Activated naive CD8-positive, alpha-beta T cell treated with anti-CD3 and anti-CD28 coated beads, Interleukin-2, amount 50 U/mL, for 24 hours (primary cell): ENCODE results near the gene NAV3.

Experiments used
- ATAC-seq: fragments of 150-1000 bp; cut with Tn5 transposase; one replicate; pipeline ENCODE4 v1.10.0; 2021
- DNase-seq: peaks from one replicate; pipeline ENCODE4 v3.0.0; 2021
- H3K27ac Mint-ChIP-seq: one replicate; pipeline ENCODE4 v1.8.0; 2021; ENCODE audit warnings: mild to moderate bottlenecking, mixed read lengths
- H3K27me3 Mint-ChIP-seq: one replicate; pipeline ENCODE4 v1.8.0; 2021; ENCODE audit warnings: mixed read lengths
- H3K36me3 Mint-ChIP-seq: one replicate; pipeline ENCODE4 v1.8.0; 2021; ENCODE audit warnings: low read depth, mixed read lengths
- H3K4me1 Mint-ChIP-seq: one replicate; pipeline ENCODE4 v1.8.0; 2021; ENCODE audit warnings: mixed read lengths
- H3K4me3 Mint-ChIP-seq: one replicate; pipeline ENCODE4 v1.8.0; 2021; ENCODE audit warnings: mild to moderate bottlenecking, moderate library complexity, mixed read lengths
- H3K9me3 Mint-ChIP-seq: one replicate; pipeline ENCODE4 v1.8.0; 2021; ENCODE audit warnings: mixed read lengths

Gene NAV3

GRCh38 chr12:77821699-77822203 is 8.9 kb upstream of the NAV3 start:
- Mint-ChIP-seq H3K4me1 (no peaks in the 10 kb centered on the region), H3K9me3 (peaks cover 4% of the 10 kb centered on the region), H3K36me3 (no peaks in the 10 kb centered on the region), H3K27me3 (no peaks in the 10 kb centered on the region), H3K27ac (no peak overlapping the region), H3K4me3 (no peak overlapping the region)
- no peak for DNase-seq
- ATAC-seq: no peak

- Mint-ChIP-seq H3K27me3 (no peaks in the 10 kb centered on the region), H3K4me1 (no peaks in the 10 kb centered on the region), H3K9me3 (no peaks in the 10 kb centered on the region), H3K27ac (no peak overlapping the region), H3K36me3 (no peaks in the 10 kb centered on the region), H3K4me3 (no peak overlapping the region)
- ATAC-seq (no peak), DNase-seq (no peak)
Measured at GRCh38 chr12:77833329-77833728, 2.6 kb downstream of the NAV3 start.

- H3K4me1 Mint-ChIP-seq: no peaks in the 10 kb centered on the region
- no peaks in the 10 kb centered on the region for H3K27me3 Mint-ChIP-seq
- H3K9me3 Mint-ChIP-seq: no peaks in the 10 kb centered on the region
- no peak overlapping the region for H3K4me3 Mint-ChIP-seq
- H3K36me3 Mint-ChIP-seq: no peaks in the 10 kb centered on the region
- ATAC-seq (no peak), DNase-seq (no peak)
- no peak overlapping the region for H3K27ac Mint-ChIP-seq
Measured at GRCh38 chr12:77834618-77835017, 3.9 kb downstream of the NAV3 start.

DNA sequence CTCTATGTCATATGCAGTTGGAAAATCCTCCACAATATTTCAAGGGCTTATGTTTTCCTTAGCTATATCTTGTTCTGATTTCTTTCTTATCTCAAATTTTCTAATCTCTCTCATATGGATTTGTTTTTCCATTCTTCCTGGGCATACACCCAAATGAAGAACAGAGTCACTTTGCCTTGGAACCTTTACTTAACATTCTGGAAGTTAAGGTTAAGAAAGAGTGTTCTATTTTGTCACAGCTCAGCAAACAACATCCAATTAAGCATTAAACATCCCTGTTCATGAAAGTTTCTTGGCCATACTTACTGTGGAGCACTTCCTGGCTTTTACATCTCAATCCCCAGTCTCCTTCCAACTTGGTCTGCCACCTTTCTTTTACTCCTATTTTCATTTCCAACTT is 5.3 kb downstream of the NAV3 start:
- H3K27me3 Mint-ChIP-seq: no peaks in the 10 kb centered on the region
- no peak overlapping the region for H3K27ac Mint-ChIP-seq
- no peak for ATAC-seq
- no peak overlapping the region for H3K4me3 Mint-ChIP-seq
- H3K4me1 Mint-ChIP-seq: no peaks in the 10 kb centered on the region
- no peaks in the 10 kb centered on the region for H3K36me3 Mint-ChIP-seq
- H3K9me3 Mint-ChIP-seq: no peaks in the 10 kb centered on the region
- DNase-seq: no peak

DNA sequence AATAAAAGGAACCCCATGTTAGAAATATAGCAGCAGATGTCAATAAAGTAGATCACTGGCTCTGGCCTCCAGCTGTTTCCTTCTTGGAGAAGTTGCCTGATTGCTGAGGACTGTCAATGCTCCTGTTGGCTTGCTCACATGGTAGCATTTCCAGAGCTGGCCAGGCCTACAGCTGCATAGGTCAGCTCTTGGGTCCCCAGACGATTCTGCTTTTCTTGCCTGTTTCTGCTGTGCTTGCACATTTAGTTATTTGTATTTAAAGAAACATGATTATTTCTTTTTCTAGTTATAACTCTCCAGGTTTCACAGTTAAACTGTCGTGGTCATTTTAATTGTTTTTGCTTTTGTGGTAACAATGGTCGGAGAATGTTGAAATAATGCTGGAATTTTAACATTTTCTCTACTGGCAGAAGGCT is 7.2 kb downstream of the NAV3 start:
- Mint-ChIP-seq H3K4me3 (no peak overlapping the region), H3K27ac (no peak overlapping the region), H3K27me3 (no peaks in the 10 kb centered on the region), H3K4me1 (no peaks in the 10 kb centered on the region), H3K9me3 (no peaks in the 10 kb centered on the region), H3K36me3 (no peaks in the 10 kb centered on the region)
- ATAC-seq: no peak
- DNase-seq: no peak

DNA sequence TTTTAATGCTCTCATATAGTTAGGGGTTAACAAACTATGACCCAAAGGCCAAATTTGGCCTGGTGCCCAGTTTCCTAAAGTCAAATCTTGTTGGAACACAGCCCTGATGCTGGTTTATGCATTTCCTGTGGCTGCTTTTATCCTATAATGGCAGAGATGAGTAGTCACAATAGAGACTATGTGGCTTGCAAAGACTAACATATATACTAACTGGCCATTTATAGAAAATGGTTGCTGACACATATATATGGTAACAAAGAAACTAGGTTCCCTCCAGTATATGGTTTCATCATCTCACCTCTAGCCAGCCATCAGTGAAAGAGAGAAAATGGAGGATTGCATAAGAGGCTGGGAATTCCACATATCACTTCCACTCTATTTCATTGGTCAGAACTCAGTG is 10.8 kb downstream of the NAV3 start:
- H3K9me3 Mint-ChIP-seq: no peaks in the 10 kb centered on the region
- DNase-seq (no peak), ATAC-seq (no peak)
- no peaks in the 10 kb centered on the region for H3K4me1 Mint-ChIP-seq
- no peak overlapping the region for H3K27ac Mint-ChIP-seq
- no peaks in the 10 kb centered on the region for H3K36me3 Mint-ChIP-seq
- no peaks in the 10 kb centered on the region for H3K27me3 Mint-ChIP-seq
- H3K4me3 Mint-ChIP-seq: no peak overlapping the region

- DNase-seq: no peak
- Mint-ChIP-seq H3K9me3 (peaks cover 4% of the 10 kb centered on the region), H3K27ac (no peak overlapping the region), H3K4me1 (no peaks in the 10 kb centered on the region), H3K27me3 (no peaks in the 10 kb centered on the region), H3K36me3 (no peaks in the 10 kb centered on the region), H3K4me3 (no peak overlapping the region)
- ATAC-seq: no peak
Measured at GRCh38 chr12:77842430-77842829, 11.7 kb downstream of the NAV3 start.

DNA sequence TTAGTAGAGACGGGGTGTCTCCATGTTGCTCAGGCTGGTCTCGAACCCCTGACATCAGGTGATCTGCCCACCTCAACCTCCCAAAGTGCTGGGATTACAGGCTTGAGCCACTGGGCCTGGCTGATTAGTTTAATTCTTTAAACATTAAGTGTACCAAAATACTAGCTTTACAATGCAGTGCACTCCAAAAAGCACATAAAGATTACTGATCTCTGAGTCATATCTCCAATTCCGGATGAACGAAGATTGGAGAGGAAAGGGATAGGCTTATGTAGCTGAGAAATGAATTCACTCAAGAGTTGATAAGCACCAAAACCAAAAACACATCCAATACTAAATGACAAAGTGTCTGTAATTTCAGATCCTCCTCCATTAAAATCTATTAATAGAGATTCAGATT is 15.1 kb downstream of the NAV3 start:
- no peak overlapping the region for H3K27ac Mint-ChIP-seq
- H3K27me3 Mint-ChIP-seq: no peaks in the 10 kb centered on the region
- no peak overlapping the region for H3K4me3 Mint-ChIP-seq
- ATAC-seq (no peak), DNase-seq (no peak)
- H3K36me3 Mint-ChIP-seq: no peaks in the 10 kb centered on the region
- H3K9me3 Mint-ChIP-seq: peaks cover 7% of the 10 kb centered on the region
- H3K4me1 Mint-ChIP-seq: no peaks in the 10 kb centered on the region

DNA sequence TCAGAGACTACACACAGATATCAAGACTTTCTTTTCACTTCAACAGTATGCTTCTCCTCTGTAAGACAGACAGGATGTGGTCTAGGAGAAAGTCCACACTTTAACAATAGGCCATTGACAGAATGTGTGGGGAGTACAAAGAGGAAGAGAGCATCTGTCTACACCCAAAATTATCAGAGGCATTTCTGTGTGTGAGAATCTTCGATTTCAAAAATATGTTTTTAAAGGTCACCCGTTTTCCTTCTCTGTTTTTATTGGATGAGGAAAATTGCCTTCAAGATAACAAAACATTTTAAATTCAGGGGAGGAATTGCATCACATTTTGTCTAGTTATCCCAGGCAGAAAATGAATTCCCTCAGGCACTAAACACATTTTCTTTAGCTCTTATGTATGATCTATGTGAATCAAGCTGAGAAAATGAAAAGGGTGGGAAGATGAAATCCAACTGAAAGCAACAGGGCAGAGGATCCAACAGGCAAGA is 16.4 kb downstream of the NAV3 start:
- H3K27me3 Mint-ChIP-seq: no peaks in the 10 kb centered on the region
- H3K4me3 Mint-ChIP-seq: no peak overlapping the region
- ATAC-seq (no peak), DNase-seq (no peak)
- H3K36me3 Mint-ChIP-seq: no peaks in the 10 kb centered on the region
- H3K27ac Mint-ChIP-seq: no peak overlapping the region
- peaks cover 7% of the 10 kb centered on the region for H3K9me3 Mint-ChIP-seq
- H3K4me1 Mint-ChIP-seq: no peaks in the 10 kb centered on the region

DNA sequence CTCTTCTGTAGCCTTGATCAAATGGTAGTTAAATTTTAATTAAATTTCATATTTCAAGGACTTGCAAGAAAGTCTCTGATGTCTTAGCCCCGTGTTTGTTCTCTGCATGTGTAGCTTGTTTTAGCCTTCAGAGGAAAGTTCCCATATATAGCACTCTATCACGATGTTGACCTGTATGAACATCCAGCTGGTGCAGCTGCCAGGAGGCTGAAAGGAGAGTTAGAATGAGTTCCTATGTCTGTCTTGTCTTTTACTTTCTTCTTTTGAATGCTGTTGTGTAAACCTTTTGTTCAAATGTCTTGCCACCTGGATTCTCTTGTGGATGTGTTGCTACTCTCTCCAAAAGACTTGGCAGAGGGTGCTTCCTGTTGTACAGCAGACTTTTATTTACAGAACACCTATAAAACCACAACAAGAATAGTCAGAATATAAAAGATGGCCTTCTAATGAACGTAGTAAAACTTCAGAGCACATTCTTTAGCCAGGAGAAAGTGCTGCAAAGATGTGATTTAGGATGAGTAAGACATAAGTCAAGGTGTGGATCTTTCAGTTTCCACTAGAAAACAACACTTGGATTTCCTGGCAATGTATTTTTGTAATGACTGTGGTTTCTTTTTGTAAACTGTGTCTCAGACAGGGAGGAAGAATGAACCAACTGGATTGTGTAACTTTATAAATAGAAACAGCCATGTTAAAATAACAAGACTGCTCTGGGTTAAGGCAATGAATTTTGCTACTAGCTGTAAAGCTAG is 17.2 kb downstream of the NAV3 start:
- H3K27me3 Mint-ChIP-seq: no peaks in the 10 kb centered on the region
- H3K9me3 Mint-ChIP-seq: peaks cover 8% of the 10 kb centered on the region
- no peaks in the 10 kb centered on the region for H3K36me3 Mint-ChIP-seq
- no peak overlapping the region for H3K27ac Mint-ChIP-seq
- H3K4me3 Mint-ChIP-seq: no peak overlapping the region
- H3K4me1 Mint-ChIP-seq: no peaks in the 10 kb centered on the region
- ATAC-seq: no peak
- no peak for DNase-seq

GRCh38 chr12:77850129-77850528 is 19.4 kb downstream of the NAV3 start:
- Mint-ChIP-seq H3K36me3 (no peaks in the 10 kb centered on the region), H3K27me3 (no peaks in the 10 kb centered on the region)

DNA sequence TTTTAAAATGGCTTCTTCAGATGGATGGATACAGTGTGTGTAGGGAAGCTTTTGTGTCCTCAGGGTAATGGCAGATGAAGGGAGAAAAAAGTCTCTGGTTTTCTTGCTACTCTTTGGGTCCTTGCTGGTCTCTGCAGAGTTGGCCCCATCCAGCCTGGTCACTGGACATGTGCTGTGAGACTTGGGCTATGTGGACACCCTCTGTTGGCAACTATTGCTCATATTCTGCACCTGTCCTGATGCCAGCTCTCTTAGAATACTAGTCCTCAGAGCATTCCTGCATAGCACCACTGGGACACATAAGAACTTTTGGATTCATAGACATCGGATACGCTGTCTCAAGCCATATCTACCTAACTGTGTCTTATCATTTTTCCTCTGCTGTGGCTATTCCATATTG is 20.0 kb downstream of the NAV3 start:
- no peak overlapping the region for H3K27ac Mint-ChIP-seq
- no peaks in the 10 kb centered on the region for H3K27me3 Mint-ChIP-seq
- H3K4me3 Mint-ChIP-seq: no peak overlapping the region
- DNase-seq: no peak
- no peak for ATAC-seq
- no peaks in the 10 kb centered on the region for H3K4me1 Mint-ChIP-seq
- H3K36me3 Mint-ChIP-seq: no peaks in the 10 kb centered on the region
- peaks cover 11% of the 10 kb centered on the region for H3K9me3 Mint-ChIP-seq

More at GRCh38 chr12:77850129-77850528, 19.4 kb downstream of the NAV3 start:
- Mint-ChIP-seq H3K4me1 (no peaks in the 10 kb centered on the region), H3K27ac (no peak overlapping the region), H3K4me3 (no peak overlapping the region), H3K9me3 (peaks cover 11% of the 10 kb centered on the region)
- DNase-seq: no peak
- ATAC-seq: no peak

GRCh38 chr12:77855548-77855947 is 24.9 kb downstream of the NAV3 start:
- H3K4me1 Mint-ChIP-seq: no peaks in the 10 kb centered on the region
- H3K36me3 Mint-ChIP-seq: no peaks in the 10 kb centered on the region

DNA sequence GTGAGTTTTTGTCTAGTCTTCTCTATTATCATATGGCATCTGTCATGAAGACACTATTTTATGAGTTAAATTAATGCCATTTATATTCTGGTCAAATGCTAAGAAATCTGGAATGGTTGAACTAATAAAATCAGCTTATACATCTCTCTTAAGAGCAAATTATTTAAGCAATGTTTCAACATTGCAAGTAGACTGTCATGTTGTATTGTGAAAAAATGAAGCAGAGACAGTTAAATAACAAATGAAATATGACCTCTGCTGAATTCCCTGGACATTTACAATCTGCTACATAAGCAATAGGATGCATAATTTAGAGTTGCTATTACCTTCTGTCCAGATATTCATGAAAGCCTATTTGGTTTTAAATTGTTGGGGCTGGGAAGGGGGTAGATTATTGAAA is 30.6 kb downstream of the NAV3 start:
- DNase-seq: no peak

More at GRCh38 chr12:77855548-77855947, 24.9 kb downstream of the NAV3 start:
- Mint-ChIP-seq H3K27ac (no peak overlapping the region), H3K27me3 (no peaks in the 10 kb centered on the region), H3K9me3 (peaks cover 4% of the 10 kb centered on the region), H3K4me3 (no peak overlapping the region)
- no peak for ATAC-seq
- no peak for DNase-seq

GRCh38 chr12:77865178-77865577 is 34.5 kb downstream of the NAV3 start:
- Mint-ChIP-seq H3K27me3 (no peaks in the 10 kb centered on the region), H3K36me3 (no peaks in the 10 kb centered on the region), H3K4me1 (no peaks in the 10 kb centered on the region), H3K4me3 (no peak overlapping the region), H3K27ac (no peak overlapping the region), H3K9me3 (peaks cover 8% of the 10 kb centered on the region)
- DNase-seq (no peak), ATAC-seq (no peak)

More for the DNA sequence above, 30.6 kb downstream of the NAV3 start:
- H3K9me3 Mint-ChIP-seq: no peaks in the 10 kb centered on the region
- ATAC-seq: no peak
- no peak overlapping the region for H3K27ac Mint-ChIP-seq
- H3K4me1 Mint-ChIP-seq: no peaks in the 10 kb centered on the region
- no peaks in the 10 kb centered on the region for H3K27me3 Mint-ChIP-seq
- H3K36me3 Mint-ChIP-seq: no peaks in the 10 kb centered on the region
- no peak overlapping the region for H3K4me3 Mint-ChIP-seq
